ENCODE measurements around the gene DOCK4. TPM values are rescaled to one million over a fixed set of nuclear protein-coding genes. Genes with fewer than 3 reads are reported as not detected.

DOCK4 gene
- total RNA-seq, 1 experiment from 2014 or later, result 3.4 TPM

DNA sequence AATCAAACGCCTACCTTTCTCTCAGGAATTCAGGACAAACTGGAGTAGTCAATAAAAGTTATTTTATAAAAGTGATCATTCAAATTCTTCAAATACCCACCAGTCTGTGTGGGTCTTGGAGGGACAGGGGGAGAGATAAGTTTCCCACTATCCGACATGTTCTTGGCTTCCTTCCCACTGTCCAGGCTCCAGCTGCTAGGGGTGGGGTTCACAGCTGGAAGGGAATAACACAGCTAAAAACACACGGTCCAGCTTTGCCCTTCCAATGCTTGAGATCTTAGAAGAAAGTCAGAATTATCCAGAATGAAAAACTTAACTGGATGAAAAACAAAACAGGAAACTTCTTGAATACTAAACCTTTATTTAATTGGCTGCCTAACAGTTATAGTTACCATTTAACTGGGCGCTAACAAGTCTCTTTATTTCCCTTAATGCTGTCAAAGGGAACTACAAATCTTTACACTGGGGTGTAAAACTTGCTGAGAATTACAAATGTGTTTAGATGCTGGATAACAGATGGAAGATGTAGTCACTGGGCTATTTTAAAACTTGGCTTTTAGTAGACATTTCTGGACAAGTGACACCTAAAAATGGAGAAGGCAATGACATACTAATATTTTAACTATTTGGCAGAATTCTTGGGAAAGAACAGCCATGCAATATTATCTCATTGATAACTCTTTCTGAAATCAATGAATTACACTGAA is 471.1 kb downstream of the DOCK4 start:
- no TSS peak for BruUV-seq (replicated peaks)
- H3K36me3 Mint-ChIP-seq (ENCODE audit: insufficient read depth, unreplicated experiment), result no peaks in the 10 kb centered on the region
- CTCF ChIA-PET, result no interaction called here
- H3K9me3 Mint-ChIP-seq (ENCODE audit: low read depth, unreplicated experiment), result no peaks in the 10 kb centered on the region
- intact Hi-C loops (cut with micrococcal nuclease; ENCODE audit: unreplicated experiment), result loop anchor here (1.0 to 10.0 kb wide), 5 partner anchors 403 to 1891 kb away; partner anchors contain the start of gene LRRN3
- H3K4me1 Mint-ChIP-seq (ENCODE audit: low read depth, unreplicated experiment), result peaks cover 11% of the 10 kb centered on the region
- no peak overlapping the region for H3K27ac Mint-ChIP-seq (ENCODE audit: unreplicated experiment)
- no peak overlapping the region for H3K4me3 Mint-ChIP-seq (ENCODE audit: low read depth, unreplicated experiment)
- DNase-seq, result no peak
- H3K27me3 Mint-ChIP-seq (ENCODE audit: unreplicated experiment), result no peaks in the 10 kb centered on the region
- TF ChIP-seq, protein P1, sequence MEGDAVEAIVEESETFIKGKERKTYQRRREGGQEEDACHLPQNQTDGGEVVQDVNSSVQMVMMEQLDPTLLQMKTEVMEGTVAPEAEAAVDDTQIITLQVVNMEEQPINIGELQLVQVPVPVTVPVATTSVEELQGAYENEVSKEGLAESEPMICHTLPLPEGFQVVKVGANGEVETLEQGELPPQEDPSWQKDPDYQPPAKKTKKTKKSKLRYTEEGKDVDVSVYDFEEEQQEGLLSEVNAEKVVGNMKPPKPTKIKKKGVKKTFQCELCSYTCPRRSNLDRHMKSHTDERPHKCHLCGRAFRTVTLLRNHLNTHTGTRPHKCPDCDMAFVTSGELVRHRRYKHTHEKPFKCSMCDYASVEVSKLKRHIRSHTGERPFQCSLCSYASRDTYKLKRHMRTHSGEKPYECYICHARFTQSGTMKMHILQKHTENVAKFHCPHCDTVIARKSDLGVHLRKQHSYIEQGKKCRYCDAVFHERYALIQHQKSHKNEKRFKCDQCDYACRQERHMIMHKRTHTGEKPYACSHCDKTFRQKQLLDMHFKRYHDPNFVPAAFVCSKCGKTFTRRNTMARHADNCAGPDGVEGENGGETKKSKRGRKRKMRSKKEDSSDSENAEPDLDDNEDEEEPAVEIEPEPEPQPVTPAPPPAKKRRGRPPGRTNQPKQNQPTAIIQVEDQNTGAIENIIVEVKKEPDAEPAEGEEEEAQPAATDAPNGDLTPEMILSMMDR (IDR thresholded peaks at IDR 0.05; ENCODE audit: unreplicated experiment), result no peak

DNA sequence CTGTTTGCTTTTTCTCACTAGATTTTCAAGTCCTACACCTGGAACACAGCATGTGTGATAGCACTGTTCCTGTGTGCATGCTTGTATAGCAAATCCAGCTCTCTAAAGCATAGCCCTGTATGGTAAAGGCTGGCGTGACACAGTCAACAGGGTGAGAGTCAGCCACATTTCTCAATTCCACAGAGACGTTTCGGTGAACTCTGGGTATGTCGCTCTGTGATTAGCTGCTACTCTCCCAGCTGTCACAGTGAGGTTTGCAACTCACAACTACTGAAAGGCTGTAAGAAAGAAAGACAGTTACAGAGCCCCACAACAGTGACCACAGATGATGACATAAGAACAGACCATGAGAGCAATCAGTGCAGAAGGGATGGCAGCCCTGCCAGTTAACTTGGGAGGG is 473.3 kb downstream of the DOCK4 start:
- no peaks in the 10 kb centered on the region for H3K36me3 Mint-ChIP-seq (ENCODE audit: insufficient read depth, unreplicated experiment)
- no peaks in the 10 kb centered on the region for H3K9me3 Mint-ChIP-seq (ENCODE audit: low read depth, unreplicated experiment)
- no peaks in the 10 kb centered on the region for H3K27me3 Mint-ChIP-seq (ENCODE audit: unreplicated experiment)
- intact Hi-C loops (cut with micrococcal nuclease; ENCODE audit: unreplicated experiment), result loop anchor here (10.0 kb wide), 1 partner anchor 1138 kb away; no protein-coding TSS in a partner anchor
- no TSS peak for BruUV-seq (replicated peaks)
- peaks cover 11% of the 10 kb centered on the region for H3K4me1 Mint-ChIP-seq (ENCODE audit: low read depth, unreplicated experiment)
- no peak overlapping the region for H3K4me3 Mint-ChIP-seq (ENCODE audit: low read depth, unreplicated experiment)
- no peak for DNase-seq
- CTCF ChIA-PET, result no interaction called here
- no peak overlapping the region for H3K27ac Mint-ChIP-seq (ENCODE audit: unreplicated experiment)
- TF ChIP-seq, protein P1 (IDR thresholded peaks at IDR 0.05; ENCODE audit: unreplicated experiment), result no peak

DNA sequence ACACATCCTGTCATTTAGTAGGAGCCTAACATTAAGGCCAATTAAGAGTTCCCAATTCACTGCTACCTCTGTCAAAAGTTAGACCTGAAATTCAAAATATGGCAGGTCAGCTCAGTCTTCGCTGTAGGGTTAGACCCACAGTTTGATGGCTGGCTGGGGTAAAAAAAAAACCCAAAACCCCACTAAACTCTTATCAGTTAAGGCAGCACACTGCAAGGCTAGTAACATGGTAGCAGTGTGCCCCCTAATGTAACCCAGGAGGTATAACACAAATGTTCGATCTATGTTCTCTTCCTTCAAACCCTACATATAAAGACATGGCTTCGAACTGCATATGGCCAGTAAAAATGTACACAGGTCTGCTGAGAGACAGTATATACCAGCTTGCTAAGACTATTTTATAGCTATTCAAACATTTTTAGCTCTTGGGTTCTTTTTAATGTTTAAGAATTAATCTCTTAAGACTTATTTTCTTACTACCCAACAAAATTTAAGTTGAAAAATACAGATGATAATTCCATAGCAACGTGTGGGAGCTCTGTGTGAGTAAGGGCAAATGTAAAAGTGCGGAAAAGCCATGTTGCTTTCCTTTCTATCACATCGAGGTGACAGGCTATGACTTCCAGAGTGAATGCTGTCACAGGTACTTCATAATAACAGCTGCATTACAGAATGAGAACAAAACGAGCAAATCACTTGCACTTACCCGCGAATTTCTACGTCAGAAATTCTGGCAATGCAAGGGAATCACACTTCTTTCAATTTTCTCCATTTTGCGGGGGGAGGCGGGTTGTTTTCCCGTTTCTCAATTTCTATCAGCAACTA is 475.5 kb downstream of the DOCK4 start:
- no peaks in the 10 kb centered on the region for H3K4me1 Mint-ChIP-seq (ENCODE audit: low read depth, unreplicated experiment)
- TF ChIP-seq, protein P1 (IDR thresholded peaks at IDR 0.05; ENCODE audit: unreplicated experiment), result no peak
- H3K27ac Mint-ChIP-seq (ENCODE audit: unreplicated experiment), result no peak overlapping the region
- H3K36me3 Mint-ChIP-seq (ENCODE audit: insufficient read depth, unreplicated experiment), result no peaks in the 10 kb centered on the region
- BruUV-seq (replicated peaks), result no TSS peak
- peak; percentile 23 for DNase-seq
- no peak overlapping the region for H3K4me3 Mint-ChIP-seq (ENCODE audit: low read depth, unreplicated experiment)
- H3K9me3 Mint-ChIP-seq (ENCODE audit: low read depth, unreplicated experiment), result no peaks in the 10 kb centered on the region
- CTCF ChIA-PET, result interaction anchor here (0.5 to 1.0 kb wide), 2 partner anchors 112 to 412 kb away, joined by 3 to 4 read pairs; no protein-coding TSS in a partner anchor
- H3K27me3 Mint-ChIP-seq (ENCODE audit: unreplicated experiment), result no peaks in the 10 kb centered on the region
- intact Hi-C loops (cut with micrococcal nuclease; ENCODE audit: unreplicated experiment), result loop anchor here (2.0 to 10.0 kb wide), 2 partner anchors 244 to 1136 kb away; no protein-coding TSS in a partner anchor

DNA sequence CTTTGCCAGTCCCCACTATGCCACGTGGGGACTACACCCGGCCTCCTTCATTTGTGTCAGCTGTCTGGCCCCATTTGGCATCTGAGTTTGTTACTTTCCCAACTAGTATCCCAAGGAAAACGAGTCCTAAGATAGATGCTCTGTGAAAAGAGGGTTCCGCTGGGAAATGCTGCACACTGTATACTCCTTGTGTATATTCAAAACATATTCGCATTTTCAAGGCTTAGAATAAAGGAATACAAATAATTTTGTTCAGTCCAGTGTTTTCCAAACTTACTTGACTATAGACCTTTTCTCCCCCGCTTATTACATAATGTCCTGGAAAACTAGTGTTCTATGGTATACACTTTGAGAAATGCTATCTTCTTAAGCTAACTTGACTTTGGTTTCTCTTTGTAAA is 476.1 kb downstream of the DOCK4 start:
- Mint-ChIP-seq H3K27ac (ENCODE audit: unreplicated experiment) (no peak overlapping the region), H3K9me3 (ENCODE audit: low read depth, unreplicated experiment) (no peaks in the 10 kb centered on the region), H3K4me3 (ENCODE audit: low read depth, unreplicated experiment) (no peak overlapping the region), H3K4me1 (ENCODE audit: low read depth, unreplicated experiment) (no peaks in the 10 kb centered on the region), H3K27me3 (ENCODE audit: unreplicated experiment) (no peaks in the 10 kb centered on the region), H3K36me3 (ENCODE audit: insufficient read depth, unreplicated experiment) (no peaks in the 10 kb centered on the region)
- CTCF ChIA-PET, result interaction anchor here (1.0 kb wide), 1 partner anchor 412 kb away, joined by 3 read pairs; no protein-coding TSS in a partner anchor
- no peak for DNase-seq
- no TSS peak for BruUV-seq (replicated peaks)
- intact Hi-C loops (cut with micrococcal nuclease; ENCODE audit: unreplicated experiment), result loop anchor here (2.0 to 10.0 kb wide), 2 partner anchors 243 to 1135 kb away; no protein-coding TSS in a partner anchor
- TF ChIP-seq, protein P1 (IDR thresholded peaks at IDR 0.05; ENCODE audit: unreplicated experiment), result no peak

Measured in Calu3 (cell line).